Panc1 (cell line): ENCODE data around the gene STEAP3. TPM values are rescaled to one million over a fixed set of nuclear protein-coding genes. Genes with fewer than 3 reads are reported as not detected.

ENCODE experiments used
- ATAC-seq: fragments of 200-7000 bp; cut with Tn5 transposase; 2 replicates; pipeline ENCODE4 v1.9.1; 2020; ENCODE audit warnings: mild to moderate bottlenecking, moderate library complexity
- BruUV-seq: library from RNA; stranded (reverse); fragments of 400-500 nt; replicated peaks from 2 replicates; lab custom pipeline; 2021; lab: Mats Ljungman, UMichigan
- CTCF ChIA-PET: fragments of 300-600 bp; sonication (Branson Sonifier 250); formaldehyde crosslinking; loops from one replicate; lab custom pipeline; 2022; ENCODE audit warnings: antibody characterized with exemption; lab: Charles Lee
- POLR2A ChIA-PET: fragments of 300-600 bp; sonication (Branson Sonifier 250); formaldehyde crosslinking; loops from one replicate; lab custom pipeline; 2022; ENCODE audit warnings: antibody characterized with exemption; lab: Charles Lee
- DNase-seq: peaks from one replicate; pipeline ENCODE4 v3.0.0-alpha.2; 2010; ENCODE audit warnings: low read depth, low spot score
- H3K27ac ChIP-seq: 2 replicates; pipeline ENCODE4 v1.5.1; 2011; ENCODE audit warnings: mild to moderate bottlenecking, low read length, inconsistent platforms
- H3K27me3 ChIP-seq: fragments of 200-500 bp; sonication (Bioruptor generic); 2 replicates; pipeline ENCODE4 v1.6.0; 2014; ENCODE audit warnings: low read length, inconsistent platforms; ENCODE audit not compliant: control insufficient read depth, insufficient read depth
- H3K36me3 ChIP-seq: fragments of 200-500 bp; sonication (Bioruptor generic); 2 replicates; pipeline ENCODE4 v1.5.1; 2014; ENCODE audit warnings: inconsistent platforms, mild to moderate bottlenecking, low read length, moderate library complexity; ENCODE audit not compliant: control insufficient read depth, insufficient read depth
- H3K4me1 ChIP-seq: 2 replicates; pipeline ENCODE4 v1.5.1; 2011; ENCODE audit warnings: inconsistent platforms, mild to moderate bottlenecking, low read length, moderate library complexity; ENCODE audit not compliant: control insufficient read depth, insufficient read depth
- H3K4me3 ChIP-seq, 2 experiments: 2 replicates each; pipeline ENCODE4 v1.5.1; 2011 to 2012; ENCODE audit warnings: low read depth in 2 of 2, low read length in 2 of 2, mild to moderate bottlenecking in 2 of 2, inconsistent platforms in 1 of 2, moderate library complexity in 1 of 2
- H3K9me3 ChIP-seq: fragments of 200-500 bp; sonication (Bioruptor generic); 2 replicates; pipeline ENCODE4 v1.5.1; 2014; ENCODE audit warnings: low read depth, mild to moderate bottlenecking, inconsistent platforms, low read length, moderate library complexity; ENCODE audit not compliant: control insufficient read depth, insufficient read depth
- POLR2AphosphoS5 ChIP-seq: IDR thresholded peaks from 2 replicates; pipeline ENCODE4 v1.6.1; 2012; ENCODE audit warnings: mild to moderate bottlenecking, low read depth, low read length, moderate library complexity
- SIN3A ChIP-seq: IDR thresholded peaks from 2 replicates; pipeline ENCODE4 v1.6.1; 2012; ENCODE audit warnings: low read depth, mild to moderate bottlenecking, low read length, moderate library complexity, borderline replicate concordance; ENCODE audit not compliant: insufficient read depth
- TCF7L2 ChIP-seq: IDR thresholded peaks from 2 replicates; pipeline ENCODE4 v1.6.1; 2011; ENCODE audit warnings: mild to moderate bottlenecking, low read depth, low read length, inconsistent platforms
- in situ Hi-C: cut with HindIII; loops from 2 replicates; pipeline ENCODE4 v1.10.0; 2016; ENCODE audit warnings: low sequenced_read_pairs, low pct_unique_long_range_greater_than_20kb
- intact Hi-C: fragments of 100-400 bp; cut with micrococcal nuclease; formaldehyde crosslinking; loops from one replicate; pipeline ENCODE4 v1.10.0; 2022; ENCODE audit not compliant: unreplicated experiment
- total RNA-seq: library from RNA; stranded (reverse); gene quantifications from one replicate; pipeline ENCODE4 v1.2.1, GENCODE V29; 2021; ENCODE audit not compliant: unreplicated experiment
- TF ChIP-seq, protein P1 (sequence below): fragments of 450-650 bp; IDR thresholded peaks from 2 replicates; pipeline ENCODE4 v1.5.1; 2017; ENCODE audit warnings: mild to moderate bottlenecking
- TF ChIP-seq, protein P2 (sequence below), 2 experiments: IDR thresholded peaks; 2 replicates each; pipeline ENCODE4 v1.6.1; 2011 to 2012; ENCODE audit warnings: low read depth in 2 of 2, control low read depth in 1 of 2, low read length in 1 of 2, mild to moderate bottlenecking in 1 of 2, moderate library complexity in 1 of 2; ENCODE audit not compliant: insufficient read depth in 1 of 2

STEAP3 gene
- total RNA-seq, 1 experiment from 2014 or later = 44.8 TPM

DNA sequence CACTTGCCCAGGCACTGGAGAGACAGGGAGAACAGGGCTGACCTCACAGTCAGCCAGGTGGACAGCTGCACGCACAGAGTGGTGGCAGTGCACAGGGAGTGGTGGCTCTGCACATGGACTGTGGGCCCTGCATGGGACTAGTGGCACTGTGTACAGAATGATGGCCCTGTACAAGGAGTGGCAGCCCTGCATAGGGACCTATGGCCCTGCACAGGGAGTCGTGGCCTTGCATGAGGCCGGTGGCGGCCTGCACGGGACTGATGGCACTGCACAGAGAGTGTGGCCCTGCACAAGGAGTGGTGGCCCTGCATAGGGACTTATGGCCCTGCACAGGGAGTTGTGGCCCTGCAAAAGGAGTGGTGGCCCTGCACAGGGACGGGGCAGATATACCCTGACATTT is 19.1 kb upstream of the STEAP3 start:
- intact Hi-C loops = no loop called here
- H3K27me3 ChIP-seq = no peaks in the 10 kb centered on the region
- DNase-seq (no peak), ATAC-seq (no peak)
- CTCF ChIA-PET = no interaction called here
- H3K9me3 ChIP-seq = no peaks in the 10 kb centered on the region
- BruUV-seq = no TSS peak
- no peaks in the 10 kb centered on the region for H3K4me1 ChIP-seq
- H3K36me3 ChIP-seq = no peaks in the 10 kb centered on the region
- TF ChIP-seq SIN3A = no peak
- no peak for TF ChIP-seq POLR2AphosphoS5
- TF ChIP-seq, protein P1, sequence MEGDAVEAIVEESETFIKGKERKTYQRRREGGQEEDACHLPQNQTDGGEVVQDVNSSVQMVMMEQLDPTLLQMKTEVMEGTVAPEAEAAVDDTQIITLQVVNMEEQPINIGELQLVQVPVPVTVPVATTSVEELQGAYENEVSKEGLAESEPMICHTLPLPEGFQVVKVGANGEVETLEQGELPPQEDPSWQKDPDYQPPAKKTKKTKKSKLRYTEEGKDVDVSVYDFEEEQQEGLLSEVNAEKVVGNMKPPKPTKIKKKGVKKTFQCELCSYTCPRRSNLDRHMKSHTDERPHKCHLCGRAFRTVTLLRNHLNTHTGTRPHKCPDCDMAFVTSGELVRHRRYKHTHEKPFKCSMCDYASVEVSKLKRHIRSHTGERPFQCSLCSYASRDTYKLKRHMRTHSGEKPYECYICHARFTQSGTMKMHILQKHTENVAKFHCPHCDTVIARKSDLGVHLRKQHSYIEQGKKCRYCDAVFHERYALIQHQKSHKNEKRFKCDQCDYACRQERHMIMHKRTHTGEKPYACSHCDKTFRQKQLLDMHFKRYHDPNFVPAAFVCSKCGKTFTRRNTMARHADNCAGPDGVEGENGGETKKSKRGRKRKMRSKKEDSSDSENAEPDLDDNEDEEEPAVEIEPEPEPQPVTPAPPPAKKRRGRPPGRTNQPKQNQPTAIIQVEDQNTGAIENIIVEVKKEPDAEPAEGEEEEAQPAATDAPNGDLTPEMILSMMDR = no peak
- TF ChIP-seq TCF7L2 = no peak
- TF ChIP-seq, protein P2, sequence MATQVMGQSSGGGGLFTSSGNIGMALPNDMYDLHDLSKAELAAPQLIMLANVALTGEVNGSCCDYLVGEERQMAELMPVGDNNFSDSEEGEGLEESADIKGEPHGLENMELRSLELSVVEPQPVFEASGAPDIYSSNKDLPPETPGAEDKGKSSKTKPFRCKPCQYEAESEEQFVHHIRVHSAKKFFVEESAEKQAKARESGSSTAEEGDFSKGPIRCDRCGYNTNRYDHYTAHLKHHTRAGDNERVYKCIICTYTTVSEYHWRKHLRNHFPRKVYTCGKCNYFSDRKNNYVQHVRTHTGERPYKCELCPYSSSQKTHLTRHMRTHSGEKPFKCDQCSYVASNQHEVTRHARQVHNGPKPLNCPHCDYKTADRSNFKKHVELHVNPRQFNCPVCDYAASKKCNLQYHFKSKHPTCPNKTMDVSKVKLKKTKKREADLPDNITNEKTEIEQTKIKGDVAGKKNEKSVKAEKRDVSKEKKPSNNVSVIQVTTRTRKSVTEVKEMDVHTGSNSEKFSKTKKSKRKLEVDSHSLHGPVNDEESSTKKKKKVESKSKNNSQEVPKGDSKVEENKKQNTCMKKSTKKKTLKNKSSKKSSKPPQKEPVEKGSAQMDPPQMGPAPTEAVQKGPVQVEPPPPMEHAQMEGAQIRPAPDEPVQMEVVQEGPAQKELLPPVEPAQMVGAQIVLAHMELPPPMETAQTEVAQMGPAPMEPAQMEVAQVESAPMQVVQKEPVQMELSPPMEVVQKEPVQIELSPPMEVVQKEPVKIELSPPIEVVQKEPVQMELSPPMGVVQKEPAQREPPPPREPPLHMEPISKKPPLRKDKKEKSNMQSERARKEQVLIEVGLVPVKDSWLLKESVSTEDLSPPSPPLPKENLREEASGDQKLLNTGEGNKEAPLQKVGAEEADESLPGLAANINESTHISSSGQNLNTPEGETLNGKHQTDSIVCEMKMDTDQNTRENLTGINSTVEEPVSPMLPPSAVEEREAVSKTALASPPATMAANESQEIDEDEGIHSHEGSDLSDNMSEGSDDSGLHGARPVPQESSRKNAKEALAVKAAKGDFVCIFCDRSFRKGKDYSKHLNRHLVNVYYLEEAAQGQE (IDR thresholded peaks at IDR 0.05; ENCODE audit: insufficient read depth in 1 of 2, low read depth in 2 of 2, low read length in 1 of 2) = no peak
- POLR2A ChIA-PET = no interaction called here
- H3K4me3 ChIP-seq = no peak overlapping the region
- in situ Hi-C loops = no loop called here
- no peak overlapping the region for H3K27ac ChIP-seq

DNA sequence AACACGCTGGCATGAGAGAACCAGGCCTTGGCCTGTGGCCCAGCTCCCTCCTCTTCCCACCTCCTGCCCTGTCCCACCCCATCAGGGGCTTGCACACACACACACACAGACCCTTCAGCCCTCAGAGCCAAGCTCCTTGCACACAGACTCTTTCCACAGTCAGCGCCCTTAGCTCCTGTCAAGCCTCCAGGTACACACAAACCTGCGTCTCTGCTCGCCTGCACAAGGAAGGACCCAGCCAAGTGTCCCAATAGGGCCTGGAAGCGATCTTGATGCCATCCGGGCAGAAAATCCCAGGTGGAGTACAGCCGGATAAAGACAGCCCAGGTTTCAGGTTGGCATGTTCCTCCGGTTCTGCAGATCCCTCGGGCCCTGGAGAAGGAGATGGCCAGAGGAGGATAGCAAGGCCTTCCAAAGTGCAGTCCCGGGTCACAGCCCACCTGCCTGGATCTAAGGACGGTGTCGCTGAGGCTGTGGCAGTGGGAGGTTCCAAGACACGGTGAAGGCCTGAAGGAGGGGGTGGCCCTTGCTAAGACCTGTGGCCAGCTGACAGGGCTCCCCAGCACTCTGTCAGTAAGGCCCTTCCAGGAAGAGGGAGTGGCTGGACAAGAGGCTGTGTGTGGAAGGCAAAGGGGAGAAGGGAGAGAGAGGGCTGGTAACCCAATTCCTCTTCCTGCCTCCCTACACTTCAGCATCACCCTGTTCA is 18.5 kb upstream of the STEAP3 start:
- CTCF ChIA-PET = no interaction called here
- no peak for TF ChIP-seq POLR2AphosphoS5
- TF ChIP-seq, protein P2 (IDR thresholded peaks at IDR 0.05; ENCODE audit: insufficient read depth in 1 of 2, low read depth in 2 of 2, low read length in 1 of 2) = no peak
- no peak for TF ChIP-seq TCF7L2
- TF ChIP-seq, protein P1 = no peak
- TF ChIP-seq SIN3A = no peak
- POLR2A ChIA-PET = no interaction called here
- intact Hi-C loops (no loop called here), in situ Hi-C loops (no loop called here)
- BruUV-seq = no TSS peak
- Histone ChIP-seq H3K4me3 (no peak overlapping the region), H3K27me3 (no peaks in the 10 kb centered on the region), H3K4me1 (no peaks in the 10 kb centered on the region), H3K9me3 (no peaks in the 10 kb centered on the region), H3K36me3 (no peaks in the 10 kb centered on the region), H3K27ac (no peak overlapping the region)
- ATAC-seq = no peak
- no peak for DNase-seq
